ENCODE results near the gene DOK3.

DOK3 gene

DNA sequence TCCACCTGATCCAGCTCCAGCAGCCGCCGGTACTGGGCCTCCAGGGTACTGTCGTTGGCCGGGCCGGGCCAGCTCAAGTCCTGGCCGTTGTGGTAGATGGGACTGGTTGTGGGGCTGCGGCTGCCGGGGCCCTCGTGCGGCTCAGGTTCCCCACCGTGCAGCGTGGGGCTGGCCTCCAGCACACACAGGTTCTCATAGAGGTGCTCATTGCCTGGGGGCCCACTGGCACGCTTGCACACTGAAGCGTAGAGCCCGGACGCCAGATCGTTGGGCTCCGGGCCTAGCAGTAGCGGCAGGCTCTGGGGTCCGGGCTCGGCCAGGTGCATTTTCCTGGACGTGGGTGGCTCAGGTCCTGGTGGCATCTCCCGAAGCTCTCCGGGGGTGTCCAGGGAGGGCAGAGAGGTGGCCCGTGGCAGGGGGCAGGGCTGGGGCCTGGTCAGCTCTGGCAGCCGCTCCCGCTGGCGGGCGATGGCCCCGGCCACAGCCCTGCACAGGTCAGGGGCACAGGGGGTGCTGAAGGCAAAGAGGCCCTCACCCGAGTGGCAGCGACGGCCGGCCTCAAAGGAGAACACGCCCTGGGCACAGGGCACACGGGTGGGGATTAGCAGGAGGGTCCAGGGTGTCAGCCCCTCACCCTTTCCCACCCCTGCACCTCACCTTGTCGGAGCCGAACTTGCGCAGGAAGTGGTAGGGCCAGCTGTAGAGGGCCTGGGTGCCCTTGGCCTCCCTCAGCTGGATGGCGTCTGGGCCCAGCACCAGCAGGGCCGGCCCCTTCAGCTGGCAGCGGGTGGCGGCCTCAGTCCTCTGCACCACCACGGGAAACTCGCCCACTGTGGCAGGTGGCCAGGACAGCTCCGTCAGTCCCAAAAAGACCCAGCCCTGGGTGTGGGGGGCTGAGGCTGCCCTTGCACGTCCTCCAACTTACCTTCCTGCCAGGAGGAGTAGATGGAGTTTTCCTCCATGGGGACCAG, 5.3 kb downstream of the DOK3 start:
- TF ChIP-seq SIN3A (IDR thresholded peaks at IDR 0.05; ENCODE audit: borderline replicate concordance, insufficient read depth, low read length): no peak
- no peak for TF ChIP-seq POLR2AphosphoS5 (IDR thresholded peaks at IDR 0.05; ENCODE audit: low read depth, low read length)
- TF ChIP-seq, protein P1, sequence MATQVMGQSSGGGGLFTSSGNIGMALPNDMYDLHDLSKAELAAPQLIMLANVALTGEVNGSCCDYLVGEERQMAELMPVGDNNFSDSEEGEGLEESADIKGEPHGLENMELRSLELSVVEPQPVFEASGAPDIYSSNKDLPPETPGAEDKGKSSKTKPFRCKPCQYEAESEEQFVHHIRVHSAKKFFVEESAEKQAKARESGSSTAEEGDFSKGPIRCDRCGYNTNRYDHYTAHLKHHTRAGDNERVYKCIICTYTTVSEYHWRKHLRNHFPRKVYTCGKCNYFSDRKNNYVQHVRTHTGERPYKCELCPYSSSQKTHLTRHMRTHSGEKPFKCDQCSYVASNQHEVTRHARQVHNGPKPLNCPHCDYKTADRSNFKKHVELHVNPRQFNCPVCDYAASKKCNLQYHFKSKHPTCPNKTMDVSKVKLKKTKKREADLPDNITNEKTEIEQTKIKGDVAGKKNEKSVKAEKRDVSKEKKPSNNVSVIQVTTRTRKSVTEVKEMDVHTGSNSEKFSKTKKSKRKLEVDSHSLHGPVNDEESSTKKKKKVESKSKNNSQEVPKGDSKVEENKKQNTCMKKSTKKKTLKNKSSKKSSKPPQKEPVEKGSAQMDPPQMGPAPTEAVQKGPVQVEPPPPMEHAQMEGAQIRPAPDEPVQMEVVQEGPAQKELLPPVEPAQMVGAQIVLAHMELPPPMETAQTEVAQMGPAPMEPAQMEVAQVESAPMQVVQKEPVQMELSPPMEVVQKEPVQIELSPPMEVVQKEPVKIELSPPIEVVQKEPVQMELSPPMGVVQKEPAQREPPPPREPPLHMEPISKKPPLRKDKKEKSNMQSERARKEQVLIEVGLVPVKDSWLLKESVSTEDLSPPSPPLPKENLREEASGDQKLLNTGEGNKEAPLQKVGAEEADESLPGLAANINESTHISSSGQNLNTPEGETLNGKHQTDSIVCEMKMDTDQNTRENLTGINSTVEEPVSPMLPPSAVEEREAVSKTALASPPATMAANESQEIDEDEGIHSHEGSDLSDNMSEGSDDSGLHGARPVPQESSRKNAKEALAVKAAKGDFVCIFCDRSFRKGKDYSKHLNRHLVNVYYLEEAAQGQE (IDR thresholded peaks at IDR 0.05; ENCODE audit: insufficient read depth in 1 of 2, low read depth in 2 of 2, low read length in 2 of 2): no peak
- TF ChIP-seq TAF1 (IDR thresholded peaks at IDR 0.05; ENCODE audit: borderline replicate concordance, insufficient read depth, low read length): no peak
- TF ChIP-seq FOXP2 (optimal IDR thresholded peaks at IDR 0.05; ENCODE audit: borderline replicate concordance, extremely low read depth, extremely low read length, insufficient read depth): no peak

DNA sequence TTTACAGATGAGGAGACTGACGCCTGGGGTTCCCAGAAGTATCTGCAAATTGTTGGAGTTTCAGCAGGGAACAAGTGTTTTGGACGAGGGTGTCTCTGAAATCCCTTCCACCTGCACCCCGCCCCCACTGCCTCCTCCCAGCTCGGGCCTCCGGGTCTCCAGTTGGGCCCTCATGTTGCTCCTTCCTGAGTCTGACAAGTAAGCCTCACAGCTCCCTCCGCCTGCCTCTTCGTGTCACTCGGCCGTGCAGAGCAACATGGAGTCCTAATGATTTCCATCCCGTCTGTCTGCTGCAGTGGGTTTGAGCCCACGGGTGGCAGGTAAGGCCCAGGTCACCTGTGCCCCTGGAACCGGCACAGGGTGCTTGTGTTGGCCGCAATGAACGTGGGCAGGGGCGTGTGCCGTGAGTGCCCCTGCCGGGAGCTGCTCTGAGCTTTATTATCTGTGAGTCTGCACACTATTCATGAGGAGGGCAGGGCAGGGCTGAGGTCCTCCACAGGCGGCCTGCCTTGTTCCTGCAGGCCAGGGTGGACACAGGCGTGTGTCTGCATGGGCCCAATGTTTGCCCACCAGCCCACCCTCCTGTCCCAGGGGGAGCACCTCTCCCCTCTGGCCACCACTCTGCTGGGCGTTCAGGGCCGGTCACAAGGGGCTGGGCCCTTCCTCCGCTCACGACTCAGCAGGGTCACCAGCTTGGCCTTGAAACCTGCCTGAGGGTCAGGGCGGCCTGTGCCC, 6.1 kb downstream of the DOK3 start:
- TF ChIP-seq, protein P1 (IDR thresholded peaks at IDR 0.05; ENCODE audit: insufficient read depth in 1 of 2, low read depth in 2 of 2, low read length in 2 of 2): no peak
- TF ChIP-seq FOXP2 (optimal IDR thresholded peaks at IDR 0.05; ENCODE audit: borderline replicate concordance, extremely low read depth, extremely low read length, insufficient read depth): no peak
- TF ChIP-seq POLR2AphosphoS5 (IDR thresholded peaks at IDR 0.05; ENCODE audit: low read depth, low read length): no peak
- TF ChIP-seq TAF1 (IDR thresholded peaks at IDR 0.05; ENCODE audit: borderline replicate concordance, insufficient read depth, low read length): no peak
- TF ChIP-seq SIN3A (IDR thresholded peaks at IDR 0.05; ENCODE audit: borderline replicate concordance, insufficient read depth, low read length): no peak

GRCh38 chr5:177502886-177503285, 6.7 kb downstream of the DOK3 start:
- TF ChIP-seq FOXP2 (optimal IDR thresholded peaks at IDR 0.05; ENCODE audit: borderline replicate concordance, extremely low read depth, extremely low read length, insufficient read depth) (no peak), POLR2AphosphoS5 (IDR thresholded peaks at IDR 0.05; ENCODE audit: low read depth, low read length) (no peak), SIN3A (IDR thresholded peaks at IDR 0.05; ENCODE audit: borderline replicate concordance, insufficient read depth, low read length) (no peak), TAF1 (IDR thresholded peaks at IDR 0.05; ENCODE audit: borderline replicate concordance, insufficient read depth, low read length) (no peak)
- TF ChIP-seq, protein P1 (IDR thresholded peaks at IDR 0.05; ENCODE audit: insufficient read depth in 1 of 2, low read depth in 2 of 2, low read length in 2 of 2): no peak

DNA sequence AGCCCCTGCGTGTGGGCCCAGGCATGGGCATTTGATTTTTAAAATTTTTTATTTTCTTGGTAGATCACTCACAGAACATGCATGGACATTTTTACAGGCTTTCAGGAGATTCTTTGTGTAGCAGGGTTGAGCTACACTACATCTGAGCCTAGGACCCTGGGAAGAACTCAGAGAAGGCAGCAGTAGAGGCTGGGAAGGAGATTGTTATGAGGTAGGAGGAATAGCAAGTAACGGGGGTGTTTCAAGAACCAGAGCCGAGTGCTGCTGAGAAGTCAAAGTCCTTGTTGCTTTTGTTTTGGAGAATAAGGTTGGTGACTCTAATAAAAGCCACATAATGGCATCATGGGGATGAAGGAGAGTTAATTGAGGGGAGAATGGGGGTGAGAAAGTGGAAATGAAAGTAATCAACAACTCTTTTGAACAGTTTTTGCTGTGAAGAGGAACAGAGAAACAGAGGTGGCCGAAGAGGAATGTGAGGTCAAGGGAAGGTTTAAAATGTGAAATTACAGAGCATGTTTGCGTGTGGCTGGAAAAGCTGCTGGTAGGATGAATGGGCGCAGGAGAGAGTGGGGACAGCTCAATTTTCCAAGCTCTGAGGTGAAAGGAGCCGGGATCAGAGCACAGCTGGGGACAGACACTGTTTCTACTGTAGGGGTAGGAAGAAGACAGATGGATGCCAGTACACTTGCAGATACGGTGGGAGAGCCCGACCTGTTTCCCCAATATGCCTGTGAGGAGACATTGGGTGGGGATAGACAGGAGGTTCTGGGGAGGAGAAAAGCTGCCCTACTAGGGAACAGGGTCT, 7.5 kb downstream of the DOK3 start:
- TF ChIP-seq SIN3A (IDR thresholded peaks at IDR 0.05; ENCODE audit: borderline replicate concordance, insufficient read depth, low read length): no peak
- TF ChIP-seq FOXP2 (optimal IDR thresholded peaks at IDR 0.05; ENCODE audit: borderline replicate concordance, extremely low read depth, extremely low read length, insufficient read depth): no peak
- TF ChIP-seq, protein P1 (IDR thresholded peaks at IDR 0.05; ENCODE audit: insufficient read depth in 1 of 2, low read depth in 2 of 2, low read length in 2 of 2): no peak
- TF ChIP-seq TAF1 (IDR thresholded peaks at IDR 0.05; ENCODE audit: borderline replicate concordance, insufficient read depth, low read length): no peak
- TF ChIP-seq POLR2AphosphoS5 (IDR thresholded peaks at IDR 0.05; ENCODE audit: low read depth, low read length): no peak

Measured in PFSK-1 (cell line).